Measurements from ENCODE around the gene CLDN24.

DNA sequence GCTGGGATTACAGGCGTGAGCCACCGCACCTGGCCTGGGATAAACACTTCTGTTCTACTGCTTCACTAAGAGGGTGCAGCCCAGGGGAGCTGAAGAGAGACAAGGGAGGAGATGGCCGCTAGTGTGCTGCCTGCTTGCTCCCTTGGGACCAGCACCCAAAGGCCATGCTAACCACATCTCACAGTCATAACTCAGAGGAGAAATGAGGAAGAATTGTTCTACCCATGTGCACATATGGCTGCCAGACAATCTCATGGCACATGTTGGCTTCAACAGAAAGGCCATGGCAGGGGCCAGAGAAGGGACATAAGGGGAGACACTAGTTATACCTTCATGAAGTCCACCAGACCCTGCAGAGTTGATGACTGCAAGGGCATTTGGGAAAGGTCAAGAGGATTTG is 24.6 kb downstream of the CLDN24 start:
- TF ChIP-seq, protein P1, sequence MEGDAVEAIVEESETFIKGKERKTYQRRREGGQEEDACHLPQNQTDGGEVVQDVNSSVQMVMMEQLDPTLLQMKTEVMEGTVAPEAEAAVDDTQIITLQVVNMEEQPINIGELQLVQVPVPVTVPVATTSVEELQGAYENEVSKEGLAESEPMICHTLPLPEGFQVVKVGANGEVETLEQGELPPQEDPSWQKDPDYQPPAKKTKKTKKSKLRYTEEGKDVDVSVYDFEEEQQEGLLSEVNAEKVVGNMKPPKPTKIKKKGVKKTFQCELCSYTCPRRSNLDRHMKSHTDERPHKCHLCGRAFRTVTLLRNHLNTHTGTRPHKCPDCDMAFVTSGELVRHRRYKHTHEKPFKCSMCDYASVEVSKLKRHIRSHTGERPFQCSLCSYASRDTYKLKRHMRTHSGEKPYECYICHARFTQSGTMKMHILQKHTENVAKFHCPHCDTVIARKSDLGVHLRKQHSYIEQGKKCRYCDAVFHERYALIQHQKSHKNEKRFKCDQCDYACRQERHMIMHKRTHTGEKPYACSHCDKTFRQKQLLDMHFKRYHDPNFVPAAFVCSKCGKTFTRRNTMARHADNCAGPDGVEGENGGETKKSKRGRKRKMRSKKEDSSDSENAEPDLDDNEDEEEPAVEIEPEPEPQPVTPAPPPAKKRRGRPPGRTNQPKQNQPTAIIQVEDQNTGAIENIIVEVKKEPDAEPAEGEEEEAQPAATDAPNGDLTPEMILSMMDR (IDR thresholded peaks at IDR 0.05; ENCODE audit: low read depth, low read length), result no peak
- no peak for TF ChIP-seq POLR2A (IDR thresholded peaks at IDR 0.05; ENCODE audit: extremely low read depth, insufficient read length)
